HG02798 (cell line): ENCODE measurements around the gene DPM2.
A peak's percentile ranks its signal among the peaks of the same experiment; 100 is the strongest.

Source experiments
- ATAC-seq: cut with Tn5 transposase; IDR thresholded peaks from one replicate; pipeline ENCODE4 v1.9.1; 2021; ENCODE audit warnings: mild to moderate bottlenecking; ENCODE audit not compliant: unreplicated experiment, poor library complexity

DPM2 gene

GRCh38 chr9:127921557-127922120 lies 16.0 kb downstream of the DPM2 start:
- peak; percentile 21 for ATAC-seq

DNA sequence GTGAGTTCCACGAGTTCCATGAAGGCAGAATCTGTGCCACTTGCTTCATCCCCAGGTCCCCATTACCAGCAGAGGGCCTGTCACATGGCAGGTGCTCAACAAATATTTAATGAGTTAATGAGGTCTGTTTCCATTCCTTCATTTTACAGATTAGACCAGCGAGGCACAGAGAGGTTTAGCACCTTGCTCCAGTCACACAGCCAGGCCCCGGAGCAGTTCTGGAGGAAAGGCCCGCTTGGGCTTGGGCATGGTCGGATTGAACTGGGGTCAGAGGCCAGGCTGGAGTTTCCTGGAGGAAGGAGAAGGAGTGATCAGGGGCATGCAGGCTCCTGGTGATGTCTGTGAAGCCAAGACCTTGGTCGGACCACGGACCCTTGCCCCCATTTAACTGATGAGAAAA lies 16.9 kb downstream of the DPM2 start:
- no peak for ATAC-seq

GRCh38 chr9:127919253-127919815 lies 18.3 kb downstream of the DPM2 start:
- ATAC-seq, result no peak

DNA sequence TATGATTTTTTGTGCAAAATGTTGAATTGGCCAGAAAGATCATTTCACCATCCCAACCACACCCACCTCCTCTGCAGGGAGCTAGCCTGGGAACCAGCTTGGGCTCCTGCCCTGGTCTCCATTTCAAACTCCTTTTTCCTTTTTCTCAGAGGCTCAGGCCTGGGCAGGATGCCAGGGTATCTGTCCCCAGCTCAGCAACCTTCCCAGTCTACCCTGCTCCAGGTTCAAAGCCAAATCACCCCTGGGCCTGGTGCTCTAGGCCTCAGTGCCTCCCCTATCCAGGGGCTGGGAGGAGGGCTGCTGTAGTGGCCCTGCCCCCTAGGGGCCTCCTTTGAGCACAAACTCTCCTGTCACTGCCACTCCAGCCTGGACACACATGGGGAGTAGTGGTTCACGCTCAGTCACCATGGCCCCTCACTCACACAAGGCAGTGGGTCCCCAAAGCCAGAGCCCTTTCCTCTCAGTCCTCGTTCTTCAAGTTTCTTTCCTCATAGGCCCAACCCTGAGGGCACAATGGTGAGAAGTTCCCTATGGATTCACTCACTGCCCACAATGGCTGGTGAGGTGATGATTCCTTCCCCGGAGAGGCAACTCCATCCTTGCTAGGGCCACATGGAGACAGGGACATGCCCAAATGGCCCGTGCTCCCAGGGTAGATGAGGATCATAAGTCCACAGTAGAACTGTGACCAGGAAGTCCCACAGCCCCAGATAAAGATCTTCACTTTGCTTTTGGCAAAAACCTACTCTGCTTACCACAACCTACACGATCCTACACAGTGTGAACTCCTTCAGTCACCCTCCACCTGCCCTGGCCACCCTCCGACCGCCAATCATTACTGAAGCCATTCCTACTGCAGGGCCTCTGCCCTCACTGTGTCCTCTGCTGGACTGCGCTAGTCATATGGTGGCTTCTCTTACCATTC lies 19.2 kb downstream of the DPM2 start:
- ATAC-seq, result no peak

DNA sequence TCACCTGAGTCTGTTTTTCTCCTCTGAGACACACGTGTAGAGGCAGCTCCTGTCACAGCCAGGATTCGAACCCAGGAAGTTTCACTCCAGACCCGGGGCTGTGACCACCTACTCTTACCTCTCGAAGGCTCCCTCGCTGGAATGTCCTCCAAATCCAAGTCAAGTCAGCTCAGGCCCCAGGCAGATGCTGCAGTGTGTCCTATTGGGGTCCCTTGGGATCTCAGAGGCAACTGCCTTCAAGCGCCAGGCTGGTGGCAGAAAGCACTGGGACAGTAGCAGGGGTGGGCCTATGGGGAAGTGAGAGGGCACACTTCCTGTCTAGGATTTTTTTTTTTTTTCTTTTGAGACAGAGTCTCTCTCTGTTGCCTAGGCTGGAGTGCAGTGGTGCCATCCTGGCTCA lies 20.1 kb downstream of the DPM2 start:
- ATAC-seq, result peak; percentile 19

DNA sequence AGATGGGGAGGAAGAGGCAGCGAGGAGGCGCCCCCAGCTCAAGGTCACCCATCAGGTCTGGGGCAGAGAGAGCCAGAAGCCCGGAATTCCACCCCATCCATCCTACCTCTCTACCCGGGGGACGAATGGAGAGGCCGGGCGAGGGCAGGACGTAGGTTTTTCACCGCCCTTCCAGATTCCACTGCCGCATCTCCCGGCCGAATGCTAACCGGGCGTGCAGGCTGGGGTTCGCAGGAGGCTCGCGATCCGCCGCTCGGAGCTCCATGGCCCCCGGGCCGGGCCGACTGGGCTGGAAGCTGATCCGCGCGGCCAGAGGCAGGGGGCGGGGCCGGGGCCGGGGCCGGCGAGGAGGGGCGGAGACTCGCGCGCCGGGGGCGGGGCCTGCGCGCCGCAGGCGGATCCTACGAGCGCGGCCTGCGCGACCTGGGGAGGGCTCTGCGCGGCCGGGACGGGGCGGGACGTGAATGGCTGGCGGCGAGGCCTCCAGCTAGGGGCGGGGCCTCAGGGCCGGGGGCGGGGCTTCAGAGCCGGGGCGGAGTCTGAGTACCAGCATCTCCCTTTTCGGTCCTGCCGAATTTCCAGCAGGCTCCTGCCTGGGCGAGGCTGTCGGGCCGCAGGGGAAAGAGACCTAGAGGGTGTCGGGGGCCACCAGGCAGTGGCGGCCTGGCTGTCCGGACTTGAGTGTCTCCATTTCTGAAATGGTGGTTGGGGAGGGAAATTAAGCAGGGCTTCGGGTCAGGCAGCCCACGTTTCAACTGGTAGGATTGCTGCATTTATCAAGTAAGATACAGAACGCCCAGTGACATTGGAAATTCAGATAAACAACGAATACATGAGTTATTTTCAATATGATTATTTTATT lies 20.7 kb downstream of the DPM2 start, which contains the start of gene ST6GALNAC4:
TSS of gene ST6GALNAC4 (minus strand) at position 322 of the 862 bp plus-strand sequence. CDS start 622 bp downstream, outside the sequence.
- ATAC-seq, result peak; percentile 89

DNA sequence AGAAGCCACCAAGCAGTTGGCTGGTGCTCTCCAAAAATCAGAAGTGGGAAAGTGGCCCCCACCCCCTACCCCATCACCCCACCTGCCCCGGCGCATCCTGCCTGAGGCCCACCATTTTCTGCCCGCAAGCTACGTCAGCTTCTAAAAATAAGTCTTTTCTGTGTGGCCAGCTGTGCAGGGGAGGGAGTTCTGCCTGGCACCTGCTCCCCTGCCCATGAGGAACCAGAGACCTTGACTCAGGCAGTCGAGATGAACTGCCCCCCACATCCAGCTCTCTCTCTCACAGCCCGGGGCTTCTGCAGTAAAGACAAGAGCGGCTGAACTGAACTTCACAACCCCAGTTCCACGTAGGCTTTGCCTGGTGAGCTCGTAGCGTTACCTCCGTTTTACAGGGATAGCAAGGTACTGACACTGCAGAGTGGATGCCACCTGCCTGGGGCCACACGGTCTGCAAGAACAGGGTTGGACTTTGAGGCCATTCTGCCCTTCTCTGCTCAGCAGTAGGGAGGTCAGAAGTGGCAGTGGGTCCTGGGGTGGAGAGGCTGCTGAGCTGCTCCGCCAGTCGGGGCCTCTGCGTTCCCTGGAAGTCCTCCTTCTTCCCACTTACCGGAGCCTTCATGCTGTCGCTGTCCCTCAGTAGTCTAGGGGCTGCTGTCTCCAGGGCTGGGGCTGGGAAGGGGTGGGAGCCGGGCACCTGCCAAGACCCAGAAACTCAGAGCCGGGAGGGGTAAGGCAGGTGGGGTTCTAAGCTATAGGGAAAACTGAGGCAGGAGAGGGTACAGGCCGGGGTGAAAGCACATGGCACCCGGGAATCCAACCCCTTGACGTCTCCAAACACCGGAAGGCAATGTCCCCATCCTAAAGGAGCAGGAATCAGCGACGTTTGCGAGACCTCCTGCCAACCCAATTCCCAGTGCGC lies 21.6 kb downstream of the DPM2 start:
- peak; percentile 25 for ATAC-seq

DNA sequence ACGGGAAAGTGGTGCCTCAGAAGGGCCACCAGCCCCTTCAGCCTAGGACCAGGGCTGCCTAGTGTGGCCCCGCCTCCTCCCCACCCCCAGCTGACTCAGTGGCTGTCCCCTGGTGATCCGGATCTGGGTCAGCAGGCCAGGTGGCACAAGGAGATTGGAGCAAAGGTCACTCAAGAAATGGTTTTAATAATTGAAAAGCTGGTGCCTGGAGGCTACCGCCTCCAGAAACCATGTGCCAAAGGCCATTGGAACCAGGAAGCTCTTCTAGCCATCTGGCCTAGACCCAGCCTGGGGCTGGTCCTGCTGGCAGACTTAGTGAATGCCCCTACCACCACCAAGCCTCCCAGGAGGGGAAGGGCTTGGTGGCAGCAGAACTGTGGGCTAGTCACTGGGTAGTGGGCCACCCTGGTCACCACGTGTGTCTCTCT lies 22.3 kb downstream of the DPM2 start:
- no peak for ATAC-seq

DNA sequence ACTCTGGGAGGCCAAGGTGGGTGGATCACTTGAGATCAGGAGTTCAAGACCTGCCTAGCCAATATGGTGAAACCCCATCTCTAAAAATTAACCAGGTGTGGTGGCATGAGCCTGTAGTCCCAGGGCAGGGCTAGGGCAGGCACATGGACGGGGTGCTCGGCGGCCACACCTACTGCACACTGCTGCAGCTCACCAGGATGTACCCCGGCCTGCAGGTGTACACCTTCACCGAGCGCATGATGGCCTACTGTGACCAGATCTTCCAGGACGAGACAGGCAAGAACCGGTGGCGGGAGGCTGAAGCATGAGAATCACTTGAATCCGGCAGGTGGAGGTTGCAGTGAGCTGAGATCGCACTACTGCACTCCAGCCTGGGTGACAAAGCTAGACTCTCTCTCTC lies 24.0 kb downstream of the DPM2 start:
- ATAC-seq, result no peak

DNA sequence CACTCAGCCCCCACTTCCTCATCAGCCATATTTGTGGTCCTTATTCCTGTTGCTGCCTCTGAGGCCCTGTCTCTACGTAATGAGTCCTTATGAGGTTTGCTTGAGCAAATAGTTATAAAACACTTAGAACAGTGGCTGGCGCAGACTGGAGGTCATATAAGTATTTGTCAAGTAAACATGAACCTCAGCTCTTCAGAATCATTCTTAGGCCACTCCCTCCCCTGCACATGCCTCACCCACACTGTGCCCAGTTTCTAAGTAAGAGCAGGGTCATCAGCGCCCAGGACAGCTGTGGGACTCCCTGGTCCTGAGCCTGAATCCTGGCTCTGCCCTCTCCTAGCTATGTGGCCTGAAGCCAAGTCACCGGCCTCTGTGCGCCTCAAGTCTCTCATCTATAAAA lies 24.8 kb downstream of the DPM2 start:
- ATAC-seq, result no peak

- ATAC-seq, result no peak
These were observed 25.4 kb downstream of the DPM2 start for GRCh38 chr9:127912296-127912695.

DNA sequence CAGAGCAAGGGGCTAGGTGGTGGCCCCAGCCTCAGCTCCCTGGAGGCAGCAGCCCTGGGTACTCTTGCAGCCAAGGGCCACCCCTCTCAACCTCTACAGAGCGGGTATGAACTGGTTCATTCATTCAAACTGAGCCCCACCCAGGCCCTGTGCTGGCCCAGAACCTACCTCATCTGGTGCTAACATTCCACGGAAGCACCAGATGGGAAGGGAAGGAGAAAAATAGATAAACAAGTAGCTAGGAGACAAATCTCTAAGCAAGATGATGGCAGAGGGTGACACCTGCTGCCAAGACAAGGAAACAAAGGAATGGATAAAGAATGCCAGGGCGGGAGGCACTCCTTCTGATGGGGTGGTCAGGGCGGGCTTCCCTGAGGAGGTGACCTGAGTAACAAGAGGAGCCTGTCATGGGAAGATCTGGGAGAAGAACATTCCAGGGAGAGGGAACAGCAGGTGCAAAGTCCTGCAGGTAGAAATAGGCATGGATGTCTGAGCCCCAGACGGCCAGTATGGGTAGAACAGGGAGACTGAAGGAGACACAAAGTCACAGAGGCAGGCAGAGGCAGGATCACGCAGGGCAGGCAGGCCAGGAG lies 26.9 kb downstream of the DPM2 start:
- no peak for ATAC-seq

- no peak for ATAC-seq
These were observed 27.8 kb downstream of the DPM2 start for GRCh38 chr9:127909839-127910273.

GRCh38 chr9:127908660-127908926 lies 29.1 kb downstream of the DPM2 start:
- no peak for ATAC-seq

DNA sequence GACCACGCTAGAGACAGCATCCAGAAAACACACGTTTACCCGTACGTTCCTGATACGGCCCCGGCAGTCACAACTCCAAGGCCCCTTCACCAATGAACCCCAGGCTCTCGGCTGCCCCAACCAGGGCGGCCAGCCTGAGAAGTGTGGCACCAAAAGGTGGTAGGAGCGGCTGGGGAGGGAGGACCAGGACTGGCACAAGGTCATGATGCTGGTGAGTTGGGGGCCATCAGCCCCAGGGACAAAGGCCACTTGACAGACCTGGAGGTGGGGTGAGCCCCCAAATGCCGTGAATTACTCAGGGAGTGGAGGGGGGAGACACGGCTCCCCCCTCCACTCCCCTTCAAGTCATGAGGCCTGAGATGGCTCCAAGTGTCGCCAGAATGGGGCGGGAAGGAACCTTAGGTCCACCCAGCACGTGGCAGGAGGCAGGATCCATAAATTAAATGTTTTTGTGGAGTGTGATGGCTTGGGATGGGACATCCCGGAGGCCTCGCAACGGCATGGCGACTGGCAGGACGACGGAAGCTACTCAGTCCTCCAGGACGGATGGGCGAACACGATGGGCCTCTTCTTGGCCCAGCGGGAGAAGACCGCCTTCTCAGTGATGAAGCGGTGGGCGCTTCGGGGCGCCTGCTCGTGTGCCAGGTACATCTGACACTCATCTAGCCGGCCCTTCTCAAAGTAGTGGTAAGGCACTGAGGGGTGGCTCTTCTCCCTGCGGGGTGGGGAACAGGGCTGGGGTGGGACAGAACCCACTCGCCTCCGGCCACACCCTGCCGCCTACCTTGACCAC lies 29.6 kb downstream of the DPM2 start:
- no peak for ATAC-seq

GRCh38 chr9:127905788-127906191 lies 31.9 kb downstream of the DPM2 start:
- peak; percentile 32 for ATAC-seq

DNA sequence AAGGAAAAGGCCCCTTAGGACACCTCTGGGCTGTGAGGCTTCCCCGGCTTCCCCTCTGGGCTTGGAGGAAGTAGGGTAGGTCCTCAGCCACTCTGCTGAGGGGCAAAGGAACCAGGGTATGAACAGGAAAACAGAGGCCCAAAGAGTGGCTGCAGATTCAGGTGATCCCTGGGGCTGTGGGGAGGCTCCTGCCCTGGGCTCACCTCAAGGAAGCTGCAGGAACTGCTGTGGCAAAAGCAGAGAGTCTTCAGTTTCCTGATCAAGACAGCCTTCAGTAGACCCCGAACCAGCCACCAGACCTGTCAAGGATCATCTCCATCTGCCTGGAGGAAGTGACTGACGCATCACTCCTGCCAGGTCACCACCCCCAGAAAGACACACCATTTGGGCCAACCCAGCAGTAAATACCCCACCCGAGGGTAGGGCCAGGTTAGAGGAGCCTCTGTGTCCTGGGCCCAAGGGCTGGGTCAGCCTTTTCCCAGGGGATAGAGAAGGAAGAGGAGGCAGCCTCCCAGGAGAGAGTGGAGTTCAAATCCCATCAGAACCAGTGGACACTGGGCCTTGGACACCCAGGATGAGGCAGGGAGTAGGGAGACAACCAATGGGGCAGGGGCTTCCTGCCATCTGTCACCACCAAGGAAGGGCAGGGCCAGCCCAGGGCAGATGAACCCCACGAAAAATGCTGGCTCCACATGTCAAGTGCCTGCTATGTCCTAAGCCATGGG lies 32.5 kb downstream of the DPM2 start:
- ATAC-seq, result no peak

DNA sequence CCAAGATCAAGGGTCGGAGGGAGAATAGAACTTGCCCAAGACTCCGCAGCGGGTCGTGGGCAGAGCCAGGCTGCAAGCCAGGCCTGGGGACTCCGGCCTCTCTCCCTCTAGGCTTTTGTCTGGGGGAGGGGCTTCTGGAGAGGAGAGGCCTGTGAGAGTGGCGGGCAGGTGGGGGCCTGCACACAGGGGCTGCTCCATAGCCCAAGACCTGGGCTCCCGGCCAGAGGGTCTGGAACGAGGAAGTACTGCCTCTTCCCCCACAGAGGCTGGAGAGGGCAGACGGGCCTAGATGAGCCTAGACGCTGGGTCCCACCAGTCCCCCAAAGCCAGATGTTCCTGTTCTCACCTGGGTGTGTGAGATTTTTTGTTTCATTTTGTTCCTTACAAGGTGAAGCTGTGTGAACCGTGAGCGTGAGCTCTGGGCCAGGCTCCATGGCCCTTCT lies 33.1 kb downstream of the DPM2 start:
- ATAC-seq, result no peak
